HG03354 (cell line): ENCODE results near the gene SMARCD2.

ENCODE experiments used
- ATAC-seq: cut with Tn5 transposase; IDR thresholded peaks from one replicate; pipeline ENCODE4 v1.9.1; 2021; ENCODE audit warnings: mild to moderate bottlenecking; ENCODE audit not compliant: unreplicated experiment, poor library complexity, severe bottlenecking

SMARCD2 gene

DNA sequence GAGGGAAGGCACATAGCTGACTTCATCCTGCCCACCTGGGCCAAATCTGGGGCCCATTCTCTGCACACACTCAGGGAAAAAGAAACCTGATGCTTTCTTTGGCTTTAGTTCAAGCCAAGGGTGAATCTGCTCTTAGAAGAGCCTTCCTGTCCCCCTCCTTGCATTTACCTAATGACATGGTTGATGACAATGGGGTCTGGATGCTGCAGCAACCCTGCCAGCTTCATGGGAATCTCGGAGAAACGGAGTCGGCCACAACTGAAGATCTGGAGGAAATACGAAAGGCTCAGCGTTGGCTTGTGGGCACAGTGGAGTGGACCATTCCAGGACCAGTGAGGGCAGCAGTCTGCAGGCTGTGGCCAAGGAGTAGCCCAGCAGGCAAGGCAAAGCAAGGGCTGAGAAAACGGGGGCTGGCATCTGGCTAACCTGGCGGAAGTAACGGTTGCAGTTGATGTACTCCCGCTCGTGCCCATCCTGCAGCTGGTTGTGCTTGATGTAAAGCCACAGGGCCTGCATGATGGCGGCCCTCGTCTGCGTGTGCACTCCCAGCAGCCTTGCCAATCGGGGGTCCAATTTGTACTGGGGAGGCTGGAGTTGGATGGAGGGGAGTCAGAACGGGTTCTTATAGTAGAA lies 8.6 kb downstream of the SMARCD2 start:
- no peak for ATAC-seq

- no peak for ATAC-seq
These were observed 9.3 kb downstream of the SMARCD2 start for GRCh38 chr17:63833026-63833740.

- ATAC-seq = no peak
These were observed 10.0 kb downstream of the SMARCD2 start for GRCh38 chr17:63832455-63832854.

- ATAC-seq = no peak
These were observed 10.5 kb downstream of the SMARCD2 start for GRCh38 chr17:63832014-63832413.

DNA sequence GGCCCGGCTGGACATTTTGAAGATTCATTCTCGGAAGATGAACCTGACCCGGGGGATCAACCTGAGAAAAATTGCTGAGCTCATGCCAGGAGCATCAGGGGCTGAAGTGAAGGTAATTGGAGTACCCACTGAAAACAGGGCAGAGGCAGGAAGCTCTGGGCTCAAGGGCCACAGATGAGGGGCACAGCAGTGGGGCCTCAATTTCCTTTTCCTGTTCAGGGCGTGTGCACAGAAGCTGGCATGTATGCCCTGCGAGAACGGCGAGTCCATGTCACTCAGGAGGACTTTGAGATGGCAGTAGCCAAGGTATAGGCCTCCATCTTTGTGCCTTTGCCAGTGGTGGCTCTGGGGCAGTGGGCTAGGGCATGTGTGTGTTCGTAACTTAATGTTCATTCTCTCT lies 11.0 kb downstream of the SMARCD2 start:
- no peak for ATAC-seq

GRCh38 chr17:63830904-63831491 lies 11.5 kb downstream of the SMARCD2 start:
- ATAC-seq = no peak

- ATAC-seq = no peak
These were observed 12.2 kb downstream of the SMARCD2 start for GRCh38 chr17:63830278-63830677.

DNA sequence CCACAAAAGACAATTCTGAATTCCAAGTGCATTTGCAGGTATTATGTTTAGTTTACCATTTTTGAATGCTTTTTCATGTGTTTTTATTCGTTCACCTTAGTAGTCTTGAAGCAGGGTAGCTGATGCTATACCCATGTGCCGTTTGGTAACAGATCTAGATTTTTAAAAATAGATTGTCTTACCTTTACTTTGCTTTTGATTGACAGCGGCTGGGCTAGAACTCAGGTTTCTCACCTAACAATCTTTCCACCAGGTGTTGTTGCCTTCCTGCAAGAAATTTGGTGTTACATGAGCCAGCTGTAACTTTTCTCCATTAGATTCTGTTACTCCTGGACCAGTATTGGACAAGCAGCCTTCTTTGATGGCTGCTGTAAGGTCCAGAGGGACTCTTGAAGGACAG lies 13.5 kb downstream of the SMARCD2 start:
- ATAC-seq = no peak

- ATAC-seq = no peak
These were observed 14.7 kb downstream of the SMARCD2 start for GRCh38 chr17:63827801-63828221.

GRCh38 chr17:63827002-63827800 lies 15.3 kb downstream of the SMARCD2 start, which contains the start of the genes FTSJ3 and PSMC5:
Gene FTSJ3 (minus strand): TSS chr17:63827663. CDS start chr17:63826902, 761 bp downstream.
Gene PSMC5 (plus strand): TSS chr17:63827431. CDS start chr17:63827491, 60 bp downstream.
- ATAC-seq = peak; percentile 92

GRCh38 chr17:63826468-63827001 lies 15.9 kb downstream of the SMARCD2 start:
- no peak for ATAC-seq

DNA sequence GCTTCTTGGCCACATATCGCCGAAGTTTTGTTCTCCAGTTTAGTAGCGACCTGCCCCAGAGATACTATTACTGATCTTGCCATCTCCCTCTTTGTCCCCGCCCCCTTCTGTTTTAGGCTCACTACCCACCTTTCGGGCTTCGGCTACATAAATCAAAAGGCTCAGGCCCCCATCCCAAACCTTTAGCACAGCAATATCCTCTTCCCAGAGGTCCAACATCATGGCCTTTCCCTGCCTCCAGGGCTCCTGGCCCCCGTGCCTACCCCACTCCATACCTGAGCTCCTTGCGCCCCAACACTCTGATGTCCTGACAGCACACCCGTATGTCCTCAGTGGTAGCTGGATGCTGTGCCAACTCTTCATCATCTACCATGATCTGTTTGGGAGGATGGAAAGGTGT lies 18.1 kb downstream of the SMARCD2 start:
- no peak for ATAC-seq

GRCh38 chr17:63823659-63824331 lies 18.7 kb downstream of the SMARCD2 start:
- no peak for ATAC-seq

- no peak for ATAC-seq
These were observed 19.9 kb downstream of the SMARCD2 start for GRCh38 chr17:63822537-63822936.

GRCh38 chr17:63821804-63822203 lies 20.7 kb downstream of the SMARCD2 start:
- ATAC-seq = no peak

- ATAC-seq = no peak
These were observed 21.4 kb downstream of the SMARCD2 start for GRCh38 chr17:63820963-63821561.

GRCh38 chr17:63819585-63820537 lies 22.6 kb downstream of the SMARCD2 start:
- ATAC-seq = no peak

GRCh38 chr17:63819131-63819530 lies 23.4 kb downstream of the SMARCD2 start:
- no peak for ATAC-seq
